Activated CD8-positive, alpha-beta memory T cell treated with anti-CD3 and anti-CD28 coated beads, Interleukin-2, amount 10 ng/mL, durations not matched to agents 7 days and 5 days (primary cell): ENCODE measurements around the gene GPR107. TPM values are rescaled to one million over a fixed set of nuclear protein-coding genes. Genes with fewer than 3 reads are reported as not detected.

Source experiments
- ATAC-seq: fragments of 150-1000 bp; cut with Tn5 transposase; one replicate; pipeline ENCODE4 v1.10.0; 2021; ENCODE audit warnings: moderate library complexity
- CTCF ChIA-PET: fragments of 350-600 bp; sonication (Branson Sonifier 250); formaldehyde crosslinking; loops from one replicate; lab custom pipeline; 2021; ENCODE audit warnings: antibody characterized with exemption; lab: Charles Lee
- DNase-seq: peaks from one replicate; pipeline ENCODE4 v3.0.0-alpha.2; 2020
- H3K27ac Mint-ChIP-seq: one replicate; pipeline ENCODE4 v1.8.0; 2021; ENCODE audit warnings: mild to moderate bottlenecking, mixed read lengths
- H3K27me3 Mint-ChIP-seq: one replicate; pipeline ENCODE4 v1.8.0; 2021; ENCODE audit warnings: mixed read lengths
- H3K36me3 Mint-ChIP-seq: one replicate; pipeline ENCODE4 v1.8.0; 2021; ENCODE audit warnings: mild to moderate bottlenecking, mixed read lengths
- H3K4me1 Mint-ChIP-seq: one replicate; pipeline ENCODE4 v1.8.0; 2021; ENCODE audit warnings: mixed read lengths
- H3K4me3 Mint-ChIP-seq: one replicate; pipeline ENCODE4 v1.8.0; 2021; ENCODE audit warnings: mild to moderate bottlenecking, moderate library complexity, mixed read lengths
- H3K9me3 Mint-ChIP-seq: one replicate; pipeline ENCODE4 v1.8.0; 2022; ENCODE audit warnings: low read depth, mixed read lengths
- total RNA-seq, 2 experiments: library from RNA; stranded (reverse); gene quantifications; one replicate each; pipeline ENCODE4 v1.2.3, GENCODE V29; 2021

The GPR107 gene
- total RNA-seq, 2 experiments from 2014 or later, result 24.6 to 25.6 TPM

GRCh38 chr9:130034570-130034969 lies 19.1 kb upstream of the GPR107 start:
- peak; percentile 59 for DNase-seq
- H3K27ac Mint-ChIP-seq, result peak overlapping the region; percentile 97
- no peaks in the 10 kb centered on the region for H3K27me3 Mint-ChIP-seq
- CTCF ChIA-PET, result interaction anchor here (0.7 to 2.0 kb wide), 7 partner anchors 10 to 148 kb away, joined by 3 to 8 read pairs (median 4); no protein-coding TSS in a partner anchor
- peaks cover 86% of the 10 kb centered on the region for H3K4me1 Mint-ChIP-seq
- H3K9me3 Mint-ChIP-seq, result no peaks in the 10 kb centered on the region
- H3K4me3 Mint-ChIP-seq, result peak overlapping the region; percentile 43
- H3K36me3 Mint-ChIP-seq, result peaks cover 26% of the 10 kb centered on the region
- peak; percentile 49 for ATAC-seq

GRCh38 chr9:130036099-130036498 lies 17.6 kb upstream of the GPR107 start:
- no peaks in the 10 kb centered on the region for H3K9me3 Mint-ChIP-seq

GRCh38 chr9:130039528-130040147 lies 14.1 kb upstream of the GPR107 start:
- no peaks in the 10 kb centered on the region for H3K9me3 Mint-ChIP-seq
- DNase-seq, result peak; percentile 48

More at GRCh38 chr9:130036099-130036498, 17.6 kb upstream of the GPR107 start:
- ATAC-seq (no peak), DNase-seq (no peak)
- Mint-ChIP-seq H3K4me3 (peak overlapping the region; percentile 98), H3K27me3 (no peaks in the 10 kb centered on the region), H3K36me3 (peaks cover 28% of the 10 kb centered on the region), H3K4me1 (peaks cover 77% of the 10 kb centered on the region), H3K27ac (peak overlapping the region; percentile 97)
- CTCF ChIA-PET, result interaction anchor here (0.8 to 1.3 kb wide), 2 partner anchors 19 to 78 kb away, joined by 3 to 4 read pairs; no protein-coding TSS in a partner anchor

GRCh38 chr9:130040984-130041647 lies 12.6 kb upstream of the GPR107 start:
- H3K27ac Mint-ChIP-seq, result peak overlapping the region; percentile 97
- no peaks in the 10 kb centered on the region for H3K27me3 Mint-ChIP-seq
- H3K9me3 Mint-ChIP-seq, result no peaks in the 10 kb centered on the region
- peaks cover 17% of the 10 kb centered on the region for H3K36me3 Mint-ChIP-seq
- ATAC-seq (no peak), DNase-seq (no peak)
- CTCF ChIA-PET, result interaction anchor here (0.8 to 4.6 kb wide), 8 partner anchors 9 to 154 kb away, joined by 3 to 34 read pairs (median 5); no protein-coding TSS in a partner anchor
- H3K4me3 Mint-ChIP-seq, result peak overlapping the region; percentile 98
- H3K4me1 Mint-ChIP-seq, result peaks cover 59% of the 10 kb centered on the region

More at GRCh38 chr9:130039528-130040147, 14.1 kb upstream of the GPR107 start:
- no peak for ATAC-seq
- peak overlapping the region; percentile 98 for H3K4me3 Mint-ChIP-seq
- CTCF ChIA-PET, result interaction anchor here (0.6 to 4.6 kb wide), 20 partner anchors 10 to 155 kb away, joined by 3 to 34 read pairs (median 4); partner anchors contain the start of gene GPR107
- H3K27me3 Mint-ChIP-seq, result no peaks in the 10 kb centered on the region
- peaks cover 59% of the 10 kb centered on the region for H3K4me1 Mint-ChIP-seq
- peak overlapping the region; percentile 97 for H3K27ac Mint-ChIP-seq
- peaks cover 26% of the 10 kb centered on the region for H3K36me3 Mint-ChIP-seq

- H3K9me3 Mint-ChIP-seq, result no peaks in the 10 kb centered on the region
- no peak for DNase-seq
- no peak for ATAC-seq
- peak overlapping the region; percentile 98 for H3K4me3 Mint-ChIP-seq
- H3K27me3 Mint-ChIP-seq, result no peaks in the 10 kb centered on the region
- peak overlapping the region; percentile 97 for H3K27ac Mint-ChIP-seq
- peaks cover 13% of the 10 kb centered on the region for H3K36me3 Mint-ChIP-seq
- peaks cover 54% of the 10 kb centered on the region for H3K4me1 Mint-ChIP-seq
- CTCF ChIA-PET, result interaction anchor here (1.6 to 2.8 kb wide), 4 partner anchors 11 to 154 kb away, joined by 5 to 17 read pairs (median 6); no protein-coding TSS in a partner anchor
Measured at GRCh38 chr9:130041648-130042405, 11.9 kb upstream of the GPR107 start.

GRCh38 chr9:130042406-130042884 lies 11.3 kb upstream of the GPR107 start:
- no peak for DNase-seq
- CTCF ChIA-PET, result interaction anchor here (0.9 to 2.8 kb wide), 5 partner anchors 11 to 155 kb away, joined by 3 to 17 read pairs (median 5); no protein-coding TSS in a partner anchor
- H3K9me3 Mint-ChIP-seq, result no peaks in the 10 kb centered on the region
- peak overlapping the region; percentile 97 for H3K27ac Mint-ChIP-seq
- peak; percentile 14 for ATAC-seq
- H3K4me3 Mint-ChIP-seq, result peak overlapping the region; percentile 98
- H3K27me3 Mint-ChIP-seq, result no peaks in the 10 kb centered on the region
- peaks cover 11% of the 10 kb centered on the region for H3K36me3 Mint-ChIP-seq
- peaks cover 48% of the 10 kb centered on the region for H3K4me1 Mint-ChIP-seq

- Mint-ChIP-seq H3K4me3 (peak within 1 kb of the TSS; percentile 98), H3K9me3 (no peaks in the 10 kb centered on the region), H3K4me1 (peaks cover 45% of the 10 kb centered on the region), H3K36me3 (peaks cover 11% of the 10 kb centered on the region), H3K27ac (peak within 1 kb of the TSS; percentile 97), H3K27me3 (no peaks in the 10 kb centered on the region)
- peak; percentile 83 for DNase-seq
- CTCF ChIA-PET, result interaction anchor here (0.9 to 2.8 kb wide), 4 partner anchors 10 to 156 kb away, joined by 3 to 17 read pairs (median 6); no protein-coding TSS in a partner anchor
- ATAC-seq, result peak; percentile 60
Measured at GRCh38 chr9:130042885-130043653, 10.6 kb upstream of the GPR107 start, which contains the start of gene FNBP1. Gene FNBP1 (minus strand): TSS chr9:130043189. CDS start chr9:130042975, 214 bp downstream.

- CTCF ChIA-PET, result interaction anchor here (0.8 to 2.5 kb wide), 7 partner anchors 10 to 159 kb away, joined by 3 to 8 read pairs (median 6); partner anchors contain the start of gene GPR107
- Mint-ChIP-seq H3K4me1 (peaks cover 40% of the 10 kb centered on the region), H3K27me3 (no peaks in the 10 kb centered on the region), H3K36me3 (peaks cover 11% of the 10 kb centered on the region), H3K9me3 (no peaks in the 10 kb centered on the region), H3K4me3 (peak overlapping the region; percentile 98), H3K27ac (peak overlapping the region; percentile 94)
- DNase-seq (no peak), ATAC-seq (no peak)
Measured at GRCh38 chr9:130043654-130044623, 9.8 kb upstream of the GPR107 start.

- no peaks in the 10 kb centered on the region for H3K9me3 Mint-ChIP-seq
- H3K27ac Mint-ChIP-seq, result peak overlapping the region; percentile 94
- H3K4me3 Mint-ChIP-seq, result peak overlapping the region; percentile 59
- no peaks in the 10 kb centered on the region for H3K27me3 Mint-ChIP-seq
- peaks cover 43% of the 10 kb centered on the region for H3K4me1 Mint-ChIP-seq
- peaks cover 11% of the 10 kb centered on the region for H3K36me3 Mint-ChIP-seq
- ATAC-seq (no peak), DNase-seq (no peak)
- CTCF ChIA-PET, result interaction anchor here (0.6 to 2.5 kb wide), 8 partner anchors 7 to 207 kb away, joined by 3 to 8 read pairs (median 3); partner anchors contain the start of gene GPR107
Measured at GRCh38 chr9:130045725-130046450, 7.8 kb upstream of the GPR107 start.

- ATAC-seq, result no peak
- Mint-ChIP-seq H3K4me3 (no peak overlapping the region), H3K27me3 (no peaks in the 10 kb centered on the region), H3K4me1 (peaks cover 43% of the 10 kb centered on the region), H3K9me3 (no peaks in the 10 kb centered on the region), H3K27ac (peak overlapping the region; percentile 10), H3K36me3 (peaks cover 3% of the 10 kb centered on the region)
- DNase-seq, result no peak
- CTCF ChIA-PET, result interaction anchor here (1.0 to 1.9 kb wide), 2 partner anchors 9 to 163 kb away, joined by 3 to 5 read pairs; no protein-coding TSS in a partner anchor
Measured at GRCh38 chr9:130049431-130050210, 4.1 kb upstream of the GPR107 start.
